GM19240 (cell line): ENCODE measurements around the gene TUBD1.

Source experiments
- DNase-seq: peaks from one replicate; pipeline ENCODE4 v3.0.0; 2011; ENCODE audit warnings: low spot score; ENCODE audit not compliant: insufficient read length

TUBD1 gene

DNA sequence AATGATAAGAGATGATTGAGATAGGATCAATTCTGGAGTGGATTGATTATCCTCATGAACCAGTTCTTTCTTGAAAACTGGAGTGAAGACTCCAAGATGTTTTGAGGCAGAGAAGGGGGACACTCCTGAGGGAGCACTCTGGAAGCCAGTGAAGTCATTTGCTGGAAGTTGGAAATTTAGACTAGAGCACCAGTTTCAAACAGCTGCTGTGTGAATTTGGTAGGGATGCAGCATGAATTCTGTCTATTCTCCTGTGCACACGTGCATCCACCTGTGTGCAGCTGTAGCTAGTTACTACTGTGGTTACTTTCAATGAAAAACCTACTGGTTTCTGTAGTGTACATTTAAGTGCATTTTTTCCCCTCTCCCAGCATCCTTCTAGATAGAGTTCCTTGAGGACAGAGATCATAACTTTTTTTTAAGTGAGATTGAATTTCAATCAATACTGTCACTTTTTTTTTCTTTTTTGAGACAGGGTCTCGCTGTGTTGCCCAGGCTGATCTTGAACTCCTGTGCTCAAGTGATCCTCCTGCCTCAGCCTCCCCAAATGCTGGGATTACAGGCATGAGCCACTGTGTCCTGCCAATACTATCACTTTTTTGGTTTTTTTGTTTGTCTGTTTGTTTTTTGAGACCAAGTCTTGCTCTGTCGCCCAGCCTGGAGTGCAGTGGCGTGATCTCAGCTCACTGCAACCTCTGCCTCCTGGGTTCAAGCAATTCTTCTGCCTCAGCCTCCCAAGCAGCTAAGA, 65.9 kb downstream of the TUBD1 start:
- no peak for DNase-seq

DNA sequence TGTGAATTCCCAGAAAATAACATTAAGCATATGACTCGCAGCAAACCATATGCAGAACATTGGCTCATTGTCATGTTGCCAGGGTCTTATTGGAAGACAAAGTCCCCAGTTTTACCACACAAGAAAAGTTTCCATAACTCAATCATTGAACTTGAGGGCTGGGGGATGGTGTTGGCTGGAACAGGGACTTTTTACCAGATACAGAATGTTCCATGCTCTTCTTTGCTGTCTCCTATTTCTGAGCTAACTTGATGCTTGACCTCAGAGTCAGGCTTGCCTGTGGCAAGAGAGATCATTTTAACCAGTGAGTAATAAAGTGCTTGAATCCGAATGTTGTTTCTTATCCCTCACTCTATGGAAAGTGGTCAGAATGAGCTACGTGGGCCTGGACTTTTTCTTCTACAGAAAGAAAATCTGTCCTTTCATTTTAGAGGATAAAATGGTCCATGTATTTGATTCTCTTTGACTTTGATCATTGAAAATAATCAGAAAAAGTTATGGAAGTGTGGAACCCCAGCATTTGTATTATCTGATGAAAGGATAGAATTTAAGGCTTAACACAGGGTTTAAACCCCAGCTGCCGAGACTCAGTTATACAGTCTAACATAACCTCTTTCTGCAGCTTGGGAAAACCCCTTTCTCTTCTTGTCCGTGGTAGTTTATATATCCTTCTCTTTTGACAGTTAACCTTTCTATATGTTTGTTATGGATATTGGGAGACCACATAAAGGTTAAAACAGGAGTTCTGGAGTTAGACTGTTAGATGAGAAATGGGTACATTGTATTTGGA, 67.0 kb downstream of the TUBD1 start:
- DNase-seq = no peak

DNA sequence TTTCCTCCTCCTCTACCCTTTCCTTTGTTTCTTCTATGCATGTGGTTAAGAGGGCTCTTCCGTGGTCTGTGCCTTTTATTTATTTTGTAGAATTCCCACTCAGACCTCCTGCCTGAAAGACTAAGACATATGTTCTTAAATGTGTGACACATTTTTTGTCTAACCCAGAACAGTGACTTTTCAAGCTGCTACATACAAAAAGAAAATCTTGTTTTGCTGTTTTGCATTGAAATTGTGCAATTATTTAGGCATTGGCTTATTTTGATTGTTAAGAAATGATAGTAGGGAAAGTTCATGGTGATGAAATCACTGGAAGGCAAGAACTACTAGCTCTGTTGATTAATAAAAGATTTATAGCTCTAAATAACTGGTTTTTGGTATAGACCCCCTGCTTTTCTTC, 76.8 kb downstream of the TUBD1 start:
- no peak for DNase-seq

DNA sequence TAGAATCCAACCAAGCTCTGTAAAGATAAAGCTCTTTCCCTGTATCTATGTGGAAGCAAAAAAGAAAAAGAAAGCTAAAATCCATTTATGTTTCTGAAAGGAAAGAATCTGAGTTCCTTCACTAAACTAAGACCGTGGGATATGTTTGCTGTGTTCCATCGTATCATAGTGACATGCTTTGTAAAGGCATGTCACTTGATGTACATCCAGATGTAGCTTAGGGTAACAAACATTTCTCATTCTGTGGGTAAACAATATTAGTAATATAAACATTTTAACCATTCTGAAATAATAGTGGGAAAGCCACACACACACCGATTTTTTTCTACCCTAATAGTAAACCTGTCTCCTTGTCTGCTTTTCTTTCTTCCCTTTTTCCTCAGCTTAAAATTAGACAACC, 78.1 kb downstream of the TUBD1 start:
- DNase-seq = no peak

DNA sequence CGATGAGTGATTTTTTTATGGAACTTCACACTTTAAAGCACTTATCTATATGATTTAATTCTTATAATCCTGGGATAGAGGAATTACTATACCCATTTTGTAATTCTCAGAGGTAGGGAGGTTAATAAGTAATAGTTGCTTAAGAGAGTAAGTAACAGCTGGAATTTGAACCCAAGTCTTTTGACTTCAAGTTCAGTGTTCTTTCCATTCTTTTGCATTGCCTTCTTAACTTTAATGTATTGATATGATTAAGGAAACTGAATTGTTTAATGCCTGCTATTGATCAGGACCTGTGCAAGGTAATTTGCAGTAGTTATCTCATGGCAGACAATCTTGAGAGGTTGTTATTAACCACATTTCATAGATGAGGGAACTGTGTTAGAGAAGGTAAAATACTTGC, 78.5 kb downstream of the TUBD1 start:
- DNase-seq = no peak

DNA sequence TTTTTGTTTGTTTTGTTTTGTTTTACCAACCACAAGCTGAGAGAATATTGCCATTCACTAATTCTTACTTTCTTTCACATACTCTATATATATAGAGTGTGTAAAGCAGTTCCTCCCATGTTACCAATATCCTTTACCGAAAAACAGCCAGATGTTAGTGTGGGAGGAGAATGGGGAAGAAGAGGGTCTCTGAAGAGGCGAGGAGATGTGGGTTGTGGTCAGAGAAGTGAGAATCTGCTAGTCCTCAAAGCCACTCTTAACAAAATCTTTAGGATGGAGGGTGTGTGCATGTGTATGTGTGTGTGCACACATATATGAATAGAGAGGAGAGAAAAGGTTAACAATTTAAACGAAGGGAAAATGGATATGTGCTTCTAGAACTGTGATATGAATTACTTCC, 80.6 kb downstream of the TUBD1 start:
- no peak for DNase-seq

DNA sequence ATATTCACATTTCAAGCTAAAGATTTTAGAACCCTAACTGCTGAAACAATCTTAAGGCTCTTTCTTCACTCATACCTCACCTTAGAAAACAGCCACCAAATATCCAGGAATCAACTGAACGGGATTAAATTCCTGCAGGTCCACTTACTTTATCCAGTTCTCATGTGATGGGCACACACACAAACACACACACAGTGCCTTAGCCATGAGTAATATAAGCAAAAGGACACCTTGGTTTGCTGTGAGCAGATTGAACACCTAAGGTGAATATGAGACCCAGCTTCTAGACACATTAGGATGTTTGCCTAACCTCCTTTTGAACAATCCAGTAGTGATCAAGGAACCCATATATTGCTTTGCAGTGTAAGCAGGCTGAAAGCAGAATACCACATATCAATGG, 81.5 kb downstream of the TUBD1 start:
- DNase-seq = no peak

DNA sequence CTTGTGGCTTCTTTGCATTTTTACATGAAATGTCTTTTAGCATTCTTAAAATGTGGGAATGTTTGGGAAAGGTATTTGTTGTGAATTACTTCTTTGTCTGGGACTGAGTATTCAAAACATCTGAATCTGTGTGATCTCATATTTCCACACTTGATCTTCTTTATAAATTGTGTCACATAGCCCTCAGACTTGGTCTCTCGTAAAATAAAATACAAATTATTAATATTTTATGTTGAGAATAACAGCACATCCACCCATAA, 81.9 kb downstream of the TUBD1 start:
- no peak for DNase-seq
